Cardiac septum (tissue), 1 donor: ENCODE results near the gene GOLGA6D. TPM values are rescaled to one million over a fixed set of nuclear protein-coding genes. Genes with fewer than 3 reads are reported as not detected.
"Not testable (repeated sequence)": the region's sequence is repeated elsewhere in the genome, so short reads cannot be mapped to it uniquely, and the experiment has no call there.

Source experiments
- DNase-seq: peaks from one replicate; pipeline ENCODE4 v3.0.0-alpha.2; 2020; ENCODE audit warnings: low spot score
- intact Hi-C: fragments of 100-400 bp; cut with DNase I; formaldehyde crosslinking; loops from one replicate; pipeline ENCODE4 v1.14.0; 2022
- total RNA-seq: library from RNA; stranded (reverse); fragmentation: NEBNext Ultra II Directional; extraction: Animal tissue kit (Norgen Biotek cat#: 25700); gene quantifications from one replicate; pipeline ENCODE4 v1.2.1, GENCODE V29; 2021
- donor health status: DM: no; HTN: no; CAD: no.

The GOLGA6D gene
- total RNA-seq, 1 donor from 2014 or later: not detected

- peak; percentile 74 for DNase-seq
- intact Hi-C loops: not testable (repeated sequence)
Measured at GRCh38 chr15:75275617-75276016, 7.0 kb upstream of the GOLGA6D start.

GRCh38 chr15:75278497-75278896 lies 4.1 kb upstream of the GOLGA6D start:
- DNase-seq, intact Hi-C loops: not testable (repeated sequence)

GRCh38 chr15:75284152-75284551 lies 1.5 kb downstream of the GOLGA6D start:
- intact Hi-C loops, DNase-seq: not testable (repeated sequence)

- intact Hi-C loops, DNase-seq: not testable (repeated sequence)
Measured at GRCh38 chr15:75293660-75294059, 11.0 kb downstream of the GOLGA6D start.

- DNase-seq, intact Hi-C loops: not testable (repeated sequence)
Measured at GRCh38 chr15:75298541-75299310, 16.1 kb downstream of the GOLGA6D start.

GRCh38 chr15:75299311-75299688 lies 16.7 kb downstream of the GOLGA6D start:
- intact Hi-C loops: not testable (repeated sequence)
- peak; percentile 87 for DNase-seq

- DNase-seq: not testable (repeated sequence)
- intact Hi-C loops: loop anchor here (10.0 kb wide), 1 partner anchor 275 kb away; the partner anchor contains the start of gene PPCDC
Measured at GRCh38 chr15:75300026-75300425, 17.4 kb downstream of the GOLGA6D start.

GRCh38 chr15:75302318-75302717 lies 19.7 kb downstream of the GOLGA6D start:
- DNase-seq: no peak
- intact Hi-C loops: loop anchor here (10.0 kb wide), 1 partner anchor 278 kb away; the partner anchor contains the start of gene PPCDC

- DNase-seq: not testable (repeated sequence)
- intact Hi-C loops: loop anchor here (10.0 kb wide), 1 partner anchor 278 kb away; the partner anchor contains the start of gene PPCDC
Measured at GRCh38 chr15:75302753-75303152, 20.1 kb downstream of the GOLGA6D start.

GRCh38 chr15:75306188-75306587 lies 23.6 kb downstream of the GOLGA6D start:
- intact Hi-C loops: loop anchor here (10.0 kb wide), 1 partner anchor 281 kb away; the partner anchor contains the start of gene PPCDC
- DNase-seq: no peak

GRCh38 chr15:75307778-75308390 lies 25.2 kb downstream of the GOLGA6D start:
- intact Hi-C loops: loop anchor here (10.0 kb wide), 1 partner anchor 283 kb away; the partner anchor contains the start of gene PPCDC
- no peak for DNase-seq

GRCh38 chr15:75309711-75310110 lies 27.1 kb downstream of the GOLGA6D start:
- intact Hi-C loops: loop anchor here (10.0 kb wide), 1 partner anchor 285 kb away; the partner anchor contains the start of gene PPCDC
- no peak for DNase-seq

GRCh38 chr15:75312548-75312947 lies 29.9 kb downstream of the GOLGA6D start:
- intact Hi-C loops, DNase-seq: not testable (repeated sequence)

GRCh38 chr15:75313116-75313845 lies 30.6 kb downstream of the GOLGA6D start:
- intact Hi-C loops: no loop called here

GRCh38 chr15:75314552-75315290 lies 32.1 kb downstream of the GOLGA6D start:
- DNase-seq: peak; percentile 10
- intact Hi-C loops: no loop called here

More at GRCh38 chr15:75313116-75313845, 30.6 kb downstream of the GOLGA6D start:
- no peak for DNase-seq

GRCh38 chr15:75319231-75319897 lies 36.7 kb downstream of the GOLGA6D start:
- intact Hi-C loops, DNase-seq: not testable (repeated sequence)

- no peak for DNase-seq
- intact Hi-C loops: loop anchor here (10.0 kb wide), 1 partner anchor 107 kb away; no protein-coding TSS in a partner anchor
Measured at GRCh38 chr15:75321711-75322110, 39.1 kb downstream of the GOLGA6D start.

GRCh38 chr15:75325922-75326321 lies 43.3 kb downstream of the GOLGA6D start:
- intact Hi-C loops: loop anchor here (10.0 kb wide), 1 partner anchor 111 kb away; no protein-coding TSS in a partner anchor
- DNase-seq: no peak
